Measurements from ENCODE around the gene VOPP1. TPM values are rescaled to one million over a fixed set of nuclear protein-coding genes. Genes with fewer than 3 reads are reported as not detected.

Gene VOPP1
- total RNA-seq, 1 experiment from 2014 or later = 49.9 TPM

DNA sequence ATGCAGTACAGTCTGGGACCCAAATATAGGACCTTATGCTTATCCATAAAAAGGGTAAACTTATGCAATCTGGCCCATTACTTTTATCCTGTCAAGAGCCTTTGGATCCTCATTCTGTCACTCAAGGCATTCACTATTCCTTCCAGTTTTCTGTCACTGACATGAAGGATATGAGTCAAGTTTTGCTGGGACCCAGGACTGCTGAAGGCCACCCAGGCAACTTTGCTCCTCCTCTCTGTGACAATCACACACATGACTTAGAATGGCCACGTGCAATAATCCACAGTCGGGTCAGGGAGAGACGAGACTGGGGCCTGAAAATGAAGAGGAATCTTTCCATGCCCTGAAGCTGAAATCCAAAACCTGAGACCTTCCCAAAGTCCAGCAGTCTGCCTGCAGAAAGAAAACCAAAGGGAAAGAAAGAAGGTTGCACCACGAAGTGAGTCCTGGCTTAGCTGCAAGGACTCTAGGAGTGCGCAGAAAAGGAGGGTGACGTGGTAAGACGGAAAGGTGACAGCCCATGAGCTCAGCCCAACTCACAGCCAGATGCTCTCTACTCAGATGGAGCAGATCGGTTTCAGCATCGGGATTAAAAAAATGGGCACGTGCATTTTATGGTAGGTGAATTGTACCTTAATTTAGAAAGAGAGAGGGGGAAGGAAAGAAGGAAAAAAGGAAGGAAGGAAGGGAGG is 67.2 kb downstream of the VOPP1 start:
- DNase-seq (ENCODE audit: low read depth, low spot score) = no peak
- in situ Hi-C loops (cut with HindIII; ENCODE audit: low pct_unique_long_range_greater_than_20kb, low sequenced_read_pairs) = no loop called here

DNA sequence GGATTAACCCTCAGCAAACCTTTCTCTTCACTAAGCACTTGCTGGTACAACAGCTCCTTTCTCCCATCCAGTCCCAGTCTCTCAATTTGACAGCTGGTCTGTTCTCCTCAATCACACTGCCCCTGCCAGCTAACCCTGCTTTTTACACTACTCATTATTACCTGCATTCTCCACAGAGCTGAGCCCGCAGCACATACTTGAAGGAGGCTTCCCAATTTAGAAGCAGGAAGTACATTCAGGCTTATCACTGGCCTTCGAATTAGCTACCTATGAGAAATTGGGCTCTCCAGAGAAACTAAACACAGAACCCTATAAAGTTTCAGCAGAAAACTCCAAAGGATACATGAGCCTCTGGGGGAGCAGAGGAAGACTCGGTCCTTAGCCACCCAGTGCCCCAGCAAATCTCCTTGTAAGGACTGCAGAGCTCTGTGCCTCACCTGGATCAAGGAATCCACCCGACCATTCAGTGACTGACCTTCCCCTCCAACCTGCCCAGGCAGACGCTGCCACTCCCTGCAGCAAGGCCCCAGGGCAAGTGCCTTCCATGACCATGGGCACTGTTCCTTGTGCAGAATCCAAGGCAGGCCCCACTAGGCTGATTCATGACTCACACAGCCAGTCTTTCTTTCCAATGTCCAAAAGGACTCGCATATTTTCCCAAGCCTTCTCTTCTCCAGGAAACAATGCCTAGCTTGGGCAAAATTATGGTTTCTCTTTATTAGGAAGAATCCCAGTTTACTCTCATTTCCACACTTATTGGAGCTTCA is 68.0 kb downstream of the VOPP1 start:
- in situ Hi-C loops (cut with HindIII; ENCODE audit: low pct_unique_long_range_greater_than_20kb, low sequenced_read_pairs) = no loop called here
- peak; percentile 17 for DNase-seq (ENCODE audit: low read depth, low spot score)

DNA sequence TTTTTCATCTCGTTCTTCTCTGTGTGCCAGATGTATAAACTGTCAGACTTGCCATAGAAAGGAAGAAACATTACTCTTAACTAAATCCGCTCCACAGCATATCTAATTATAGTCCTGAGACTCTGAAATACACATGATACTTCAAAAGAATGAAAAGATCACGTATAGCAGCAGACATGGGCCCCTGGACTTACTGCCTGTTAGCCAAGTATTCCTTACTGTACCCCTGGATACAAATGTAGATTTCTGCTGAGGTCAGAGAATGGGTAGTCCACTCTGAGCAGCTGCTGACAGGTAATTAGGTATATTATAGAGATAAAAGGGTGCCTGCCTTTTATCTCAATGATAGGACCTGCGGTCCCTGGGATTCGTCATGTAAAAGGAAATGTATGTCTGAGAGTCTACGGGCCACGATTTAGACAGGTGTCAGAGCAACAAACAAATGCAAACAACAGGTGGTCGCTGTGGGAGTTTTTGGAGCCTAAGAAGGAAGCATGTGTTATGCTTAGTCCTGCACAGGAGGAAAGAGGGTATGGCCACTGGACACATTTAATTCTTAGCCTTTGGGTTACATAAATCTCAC is 69.4 kb downstream of the VOPP1 start:
- no peak for DNase-seq (ENCODE audit: low read depth, low spot score)
- in situ Hi-C loops (cut with HindIII; ENCODE audit: low pct_unique_long_range_greater_than_20kb, low sequenced_read_pairs) = no loop called here

DNA sequence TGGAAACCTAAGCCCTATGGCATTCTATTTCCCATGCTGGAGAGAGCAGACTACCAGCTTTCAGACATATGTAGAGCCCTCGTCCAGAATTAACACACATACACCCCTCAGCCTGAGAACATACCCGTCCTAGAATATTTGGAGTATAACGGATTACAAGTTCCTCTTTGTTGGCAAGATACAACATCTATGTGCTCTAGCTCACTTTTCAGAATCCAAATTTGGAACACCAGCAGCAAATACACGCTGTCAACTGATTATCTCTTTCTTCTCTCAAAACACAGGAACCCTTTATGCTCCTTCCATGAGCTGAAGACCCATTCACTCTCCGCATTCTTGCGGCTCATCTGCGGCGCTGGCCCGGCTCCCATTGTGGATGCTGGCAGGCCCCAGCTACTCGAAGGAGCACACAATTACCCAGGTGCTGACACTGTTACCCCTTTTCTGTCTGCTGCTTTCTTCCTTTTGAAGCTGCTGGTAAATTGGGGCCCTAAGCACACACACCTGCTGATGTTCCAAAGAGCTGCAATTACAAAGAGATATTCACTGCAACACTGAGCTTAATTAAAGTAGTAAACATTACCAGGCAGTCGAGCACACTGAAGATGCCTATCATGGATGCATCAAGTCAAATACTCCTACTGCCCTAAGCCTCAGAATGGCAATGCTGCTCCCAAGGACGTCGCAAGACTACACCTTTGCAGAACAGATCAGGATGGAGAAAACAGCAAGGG is 70.0 kb downstream of the VOPP1 start:
- in situ Hi-C loops (cut with HindIII; ENCODE audit: low pct_unique_long_range_greater_than_20kb, low sequenced_read_pairs) = no loop called here
- peak; percentile 76 for DNase-seq (ENCODE audit: low read depth, low spot score)

DNA sequence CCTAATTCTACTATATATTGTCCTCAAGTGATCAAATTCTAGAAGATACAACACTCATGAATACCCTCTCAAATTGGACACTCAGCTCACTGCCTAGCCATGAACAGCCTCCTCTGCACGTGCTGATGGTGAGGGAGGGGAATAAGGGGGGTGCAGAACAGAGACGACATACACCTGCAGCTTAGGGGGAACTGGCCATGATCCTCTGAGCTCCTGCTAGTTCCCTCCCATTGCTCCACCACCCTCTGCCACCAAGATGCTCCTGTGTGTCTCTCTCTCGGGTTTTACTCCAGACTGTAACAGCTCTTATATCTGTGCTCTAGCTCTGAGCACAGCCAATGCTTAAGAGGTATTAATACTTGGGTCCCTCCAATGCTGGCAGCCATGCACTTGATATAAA is 70.7 kb downstream of the VOPP1 start:
- in situ Hi-C loops (cut with HindIII; ENCODE audit: low pct_unique_long_range_greater_than_20kb, low sequenced_read_pairs) = no loop called here

DNA sequence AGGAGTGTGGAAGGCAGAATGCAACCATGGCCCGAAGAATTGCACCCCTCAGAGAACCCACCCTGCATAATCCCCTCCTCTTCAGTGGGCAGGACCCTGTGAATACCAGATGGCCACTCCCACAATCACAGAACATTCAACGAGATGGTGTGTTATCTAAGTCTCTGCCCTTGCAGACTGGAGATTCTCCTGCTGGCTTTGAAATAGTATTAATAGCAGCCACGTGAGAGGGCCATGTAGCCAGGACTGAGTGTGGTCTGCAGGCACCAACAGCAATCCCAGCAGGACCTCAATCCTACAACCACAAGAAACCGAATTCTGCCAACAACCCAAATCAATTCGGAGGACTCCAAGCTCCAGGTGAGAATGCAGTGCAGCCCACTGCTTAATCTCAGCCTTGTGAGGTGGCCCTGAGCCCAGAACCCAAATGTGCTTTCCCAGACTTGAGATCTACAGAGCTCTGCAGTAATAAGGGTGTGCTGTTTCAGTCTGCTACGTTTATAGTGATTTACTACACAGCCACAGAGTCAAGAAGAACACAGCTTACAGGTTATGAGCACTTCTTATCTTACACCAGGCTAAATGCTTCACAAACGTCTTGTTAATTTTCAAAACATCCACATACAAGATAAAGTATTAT is 72.1 kb downstream of the VOPP1 start:
- DNase-seq (ENCODE audit: low read depth, low spot score) = no peak
- in situ Hi-C loops (cut with HindIII; ENCODE audit: low pct_unique_long_range_greater_than_20kb, low sequenced_read_pairs) = no loop called here

More for the DNA sequence above, 70.7 kb downstream of the VOPP1 start:
- no peak for DNase-seq (ENCODE audit: low read depth, low spot score)

DNA sequence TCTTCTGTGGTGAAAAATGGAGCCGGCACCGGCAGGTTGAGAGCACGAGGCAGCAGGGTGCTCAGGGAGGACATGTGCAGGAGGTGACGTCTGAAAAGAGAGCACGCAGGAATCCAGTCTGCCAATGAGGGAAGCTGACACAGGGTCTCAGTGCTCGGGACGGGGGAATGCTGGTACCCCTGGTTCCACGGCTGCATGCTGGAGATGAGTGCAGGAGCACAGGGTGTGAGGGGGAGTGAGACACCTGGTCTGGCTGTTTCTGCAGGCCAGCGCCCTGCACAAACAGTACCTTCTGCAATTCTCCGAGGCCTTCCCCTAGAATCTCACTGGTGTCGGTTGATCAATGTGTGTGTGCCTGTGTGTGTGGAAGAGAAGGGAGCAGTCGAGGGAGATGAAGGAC is 72.7 kb downstream of the VOPP1 start:
- DNase-seq (ENCODE audit: low read depth, low spot score) = no peak
- in situ Hi-C loops (cut with HindIII; ENCODE audit: low pct_unique_long_range_greater_than_20kb, low sequenced_read_pairs) = no loop called here

DNA sequence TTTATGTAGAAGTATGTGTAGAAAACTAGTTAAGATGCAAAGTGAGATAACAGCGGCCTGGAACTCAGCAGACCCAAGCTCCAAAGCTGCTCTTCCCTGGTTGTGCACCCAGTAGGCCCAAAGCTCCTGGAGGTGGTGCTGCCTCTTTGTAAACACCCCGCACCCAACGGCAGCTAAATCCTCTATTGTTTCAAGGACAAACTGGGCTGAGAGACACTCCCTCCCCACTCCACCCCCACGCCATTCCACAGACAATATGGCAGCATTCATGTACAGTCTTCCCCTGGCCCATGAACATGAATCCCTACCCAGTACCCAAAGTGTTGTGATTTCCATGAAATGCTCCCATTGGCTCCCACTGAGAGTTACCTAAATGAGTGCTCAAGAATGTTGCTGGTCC is 73.5 kb downstream of the VOPP1 start:
- no peak for DNase-seq (ENCODE audit: low read depth, low spot score)
- in situ Hi-C loops (cut with HindIII; ENCODE audit: low pct_unique_long_range_greater_than_20kb, low sequenced_read_pairs) = no loop called here

DNA sequence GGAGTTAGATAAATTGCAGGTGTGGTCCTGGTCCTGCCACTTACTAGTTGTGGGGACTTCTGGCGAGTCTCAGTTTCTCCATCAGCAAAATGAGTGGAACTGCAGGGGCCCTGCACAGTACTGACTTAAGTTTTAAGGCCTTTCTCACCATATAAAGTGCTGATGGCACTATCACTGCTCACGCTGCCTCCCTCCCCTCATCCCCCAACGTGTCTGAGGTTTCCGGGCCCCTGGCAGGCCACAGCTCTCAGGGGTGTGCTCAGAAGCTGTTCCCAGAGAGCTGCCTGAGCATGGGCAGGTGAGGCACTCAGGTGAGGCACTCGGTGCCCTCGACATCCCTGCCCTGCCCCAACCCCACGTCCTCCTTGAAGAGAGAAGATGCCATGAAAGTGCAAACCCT is 74.2 kb downstream of the VOPP1 start:
- no peak for DNase-seq (ENCODE audit: low read depth, low spot score)
- in situ Hi-C loops (cut with HindIII; ENCODE audit: low pct_unique_long_range_greater_than_20kb, low sequenced_read_pairs) = no loop called here

DNA sequence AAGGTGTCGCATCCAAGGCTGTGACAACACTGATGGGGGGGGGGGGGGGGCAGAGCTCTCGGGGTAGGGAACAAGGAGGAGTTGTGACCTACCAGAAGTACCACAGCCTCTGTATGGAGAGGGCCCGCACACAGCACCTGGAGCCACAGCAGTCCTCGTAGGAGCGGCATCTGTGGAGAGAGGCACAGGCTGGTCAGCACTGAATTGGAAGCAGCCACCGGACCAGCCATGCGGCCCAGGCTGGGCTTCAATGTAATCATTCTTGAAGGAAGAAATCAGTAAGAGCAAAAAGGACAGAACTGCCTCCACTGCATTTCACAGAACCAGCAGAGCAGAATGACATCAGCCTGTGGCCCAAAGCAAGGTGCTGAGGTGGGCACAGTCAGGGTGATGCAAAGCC is 74.8 kb downstream of the VOPP1 start:
- DNase-seq (ENCODE audit: low read depth, low spot score) = no peak
- in situ Hi-C loops (cut with HindIII; ENCODE audit: low pct_unique_long_range_greater_than_20kb, low sequenced_read_pairs) = no loop called here

DNA sequence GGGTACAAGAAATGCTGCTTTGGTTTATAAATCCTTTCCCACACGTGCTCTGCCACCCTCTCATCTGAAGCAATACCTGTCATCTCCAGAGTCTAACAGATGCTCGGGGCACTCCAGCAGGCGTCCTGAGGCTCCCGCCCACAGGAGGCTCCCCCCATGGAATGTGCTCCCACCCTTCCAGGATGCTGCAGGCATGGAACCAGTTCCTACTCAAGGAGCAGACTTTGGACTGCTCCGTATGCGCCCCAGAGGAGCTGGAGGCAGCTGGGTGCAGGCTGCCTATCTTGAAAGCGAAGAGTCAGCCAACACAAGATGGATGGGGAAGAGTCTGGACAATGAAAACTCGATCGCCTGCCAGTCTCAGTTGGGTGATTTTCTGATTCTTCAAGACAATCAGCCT is 75.4 kb downstream of the VOPP1 start:
- DNase-seq (ENCODE audit: low read depth, low spot score) = no peak
- in situ Hi-C loops (cut with HindIII; ENCODE audit: low pct_unique_long_range_greater_than_20kb, low sequenced_read_pairs) = no loop called here

DNA sequence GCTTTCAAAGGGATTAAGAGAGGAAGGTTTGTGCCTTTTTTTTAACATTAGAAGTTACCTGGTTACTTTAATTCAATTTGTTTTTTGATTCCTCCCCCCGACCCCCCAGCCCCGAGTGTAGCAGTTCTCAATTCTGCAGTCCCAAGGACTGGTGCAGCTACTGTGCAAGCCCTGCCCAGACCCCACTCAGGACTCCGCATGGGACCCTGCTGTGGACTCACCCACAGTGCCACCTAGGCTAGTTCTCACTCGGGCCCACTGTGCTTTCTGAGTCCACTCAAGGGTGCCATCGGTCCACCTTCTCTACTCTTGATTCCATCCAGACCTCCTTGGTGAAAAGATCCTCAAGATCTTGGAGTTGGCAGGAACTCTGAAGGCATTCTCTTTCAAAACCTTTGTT is 77.4 kb downstream of the VOPP1 start:
- in situ Hi-C loops (cut with HindIII; ENCODE audit: low pct_unique_long_range_greater_than_20kb, low sequenced_read_pairs) = no loop called here
- no peak for DNase-seq (ENCODE audit: low read depth, low spot score)

DNA sequence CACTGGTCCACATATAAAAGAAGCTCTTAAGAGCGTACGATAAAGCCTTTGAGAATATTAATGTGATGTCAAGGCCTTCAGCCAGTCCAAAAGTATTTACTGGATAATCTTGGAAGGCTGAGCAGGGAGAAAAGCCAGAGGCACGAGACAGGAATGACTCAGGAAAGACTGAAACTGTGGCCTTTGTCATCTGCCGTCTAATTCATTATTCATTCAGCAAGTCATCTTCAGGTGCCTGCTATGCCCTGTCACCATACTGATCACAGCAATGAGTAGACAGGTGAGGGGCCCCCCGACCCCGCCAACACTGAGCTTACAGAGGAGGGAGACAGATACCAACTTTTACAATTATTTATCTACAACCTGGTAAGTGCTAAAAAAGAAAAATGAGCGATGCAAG is 78.9 kb downstream of the VOPP1 start:
- DNase-seq (ENCODE audit: low read depth, low spot score) = no peak
- in situ Hi-C loops (cut with HindIII; ENCODE audit: low pct_unique_long_range_greater_than_20kb, low sequenced_read_pairs) = no loop called here

DNA sequence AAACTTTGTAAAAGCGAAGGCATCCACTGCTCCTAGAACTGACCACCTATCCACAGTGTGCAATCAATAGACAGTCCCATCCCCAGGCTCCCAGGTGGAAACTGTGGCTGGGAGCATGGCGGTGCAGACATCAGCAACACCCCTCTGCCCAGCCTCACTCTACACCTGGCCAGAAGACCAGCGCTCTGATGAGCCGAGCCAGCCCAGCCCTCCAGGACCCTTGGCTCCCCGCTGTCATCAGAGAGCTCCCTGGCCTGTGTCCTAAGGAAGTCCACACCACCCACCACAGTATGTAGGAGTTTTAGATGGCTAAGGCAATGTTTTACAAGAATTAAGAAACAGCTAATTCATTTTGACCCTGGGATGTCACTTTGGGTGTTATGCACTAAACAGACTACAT is 81.0 kb downstream of the VOPP1 start:
- in situ Hi-C loops (cut with HindIII; ENCODE audit: low pct_unique_long_range_greater_than_20kb, low sequenced_read_pairs) = no loop called here

DNA sequence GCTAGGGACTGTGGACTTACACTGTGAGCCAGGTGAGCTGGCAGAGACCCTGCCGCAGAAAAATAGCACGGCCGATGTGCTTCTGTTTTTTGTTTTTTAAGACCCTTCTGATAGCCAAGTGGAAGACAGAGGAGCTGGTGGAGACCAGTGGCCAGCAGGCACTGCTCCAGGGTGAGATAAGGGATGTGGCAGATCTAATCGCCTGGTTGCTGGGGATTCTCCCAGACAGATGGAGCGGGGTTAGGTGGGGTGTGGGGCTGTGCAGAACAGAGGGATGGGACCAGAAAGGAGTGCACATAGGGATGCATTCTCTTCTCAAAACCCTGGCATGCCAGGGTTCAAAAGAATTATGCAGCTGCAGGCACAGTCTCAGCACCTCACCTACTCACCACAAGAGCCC is 82.2 kb downstream of the VOPP1 start:
- in situ Hi-C loops (cut with HindIII; ENCODE audit: low pct_unique_long_range_greater_than_20kb, low sequenced_read_pairs) = no loop called here

More for the DNA sequence above, 81.0 kb downstream of the VOPP1 start:
- no peak for DNase-seq (ENCODE audit: low read depth, low spot score)

DNA sequence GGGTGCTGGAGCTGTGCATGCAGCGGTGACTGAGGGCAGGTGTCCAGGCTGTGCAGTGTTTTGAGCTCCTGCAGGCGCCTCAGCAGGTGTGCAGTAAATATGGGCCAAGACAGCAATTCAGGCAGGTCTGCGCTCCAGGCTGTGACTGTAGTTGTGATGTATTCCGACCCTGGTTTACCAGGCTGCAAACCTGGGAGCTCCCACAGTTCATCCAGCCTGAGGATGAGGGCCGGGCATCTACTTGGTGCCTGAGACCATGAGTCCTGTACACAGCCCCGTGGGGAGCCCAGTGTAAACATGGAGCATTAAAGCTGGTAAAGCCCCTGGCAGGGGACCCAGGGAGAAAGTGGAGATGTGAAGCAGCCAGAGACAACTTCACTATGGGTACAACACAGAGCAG is 82.8 kb downstream of the VOPP1 start:
- no peak for DNase-seq (ENCODE audit: low read depth, low spot score)
- in situ Hi-C loops (cut with HindIII; ENCODE audit: low pct_unique_long_range_greater_than_20kb, low sequenced_read_pairs) = no loop called here

More for the DNA sequence above, 82.2 kb downstream of the VOPP1 start:
- no peak for DNase-seq (ENCODE audit: low read depth, low spot score)

DNA sequence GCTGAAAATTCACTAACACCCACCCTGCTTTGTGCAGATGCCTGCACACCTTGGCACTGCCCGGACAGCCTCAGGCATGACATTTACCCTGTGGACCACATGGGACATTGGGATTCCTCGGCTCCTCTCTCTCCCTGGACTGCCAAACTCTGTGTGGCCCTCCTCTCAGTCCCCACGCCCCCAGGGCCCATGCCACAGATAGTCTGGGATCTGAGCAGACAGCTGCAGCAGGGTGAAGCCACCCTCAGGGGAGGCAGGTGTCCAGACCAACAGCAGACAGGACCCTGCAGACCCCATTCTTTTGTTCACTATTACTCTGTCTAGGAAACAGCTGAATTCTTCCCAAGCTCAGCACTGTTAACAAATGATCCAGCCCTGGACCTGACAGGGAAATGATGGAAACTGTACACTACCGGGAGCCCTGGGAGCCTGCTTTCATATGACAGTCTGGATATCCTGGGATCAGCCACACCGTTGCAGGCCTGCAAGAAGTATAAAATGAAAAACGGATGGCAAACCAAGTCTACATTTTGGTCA is 83.4 kb downstream of the VOPP1 start:
- in situ Hi-C loops (cut with HindIII; ENCODE audit: low pct_unique_long_range_greater_than_20kb, low sequenced_read_pairs) = no loop called here
- DNase-seq (ENCODE audit: low read depth, low spot score) = no peak

DNA sequence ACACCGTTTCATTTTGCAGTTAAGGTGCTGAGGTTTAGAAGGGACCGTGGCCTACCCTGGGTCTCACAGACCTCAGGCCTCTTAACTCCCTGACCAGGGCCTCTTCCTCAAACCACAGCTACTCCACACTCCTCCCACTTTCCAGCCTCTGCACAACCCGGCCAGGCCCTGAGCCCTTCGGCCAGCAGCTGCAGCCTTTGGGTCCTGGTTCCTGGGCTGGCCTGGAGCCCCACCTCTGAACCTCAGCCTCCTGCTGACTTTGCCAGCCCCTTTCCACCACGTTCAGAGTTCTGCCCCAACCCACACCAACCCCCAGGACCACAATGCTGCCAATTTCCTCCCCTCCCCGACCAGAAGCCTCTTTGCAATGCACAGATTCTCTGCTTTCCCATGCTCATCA is 84.1 kb downstream of the VOPP1 start:
- DNase-seq (ENCODE audit: low read depth, low spot score) = no peak
- in situ Hi-C loops (cut with HindIII; ENCODE audit: low pct_unique_long_range_greater_than_20kb, low sequenced_read_pairs) = no loop called here

All from SK-MEL-5 (cell line).